ENCODE data around the gene SCFD2.

SCFD2 gene

GRCh38 chr4:52945326-52945898 is 420.4 kb downstream of the SCFD2 start:
- Histone ChIP-seq H3K4me1 (peaks cover 23% of the 10 kb centered on the region), H3K4me3 (ENCODE audit: low read depth, low read length) (no peak overlapping the region), H3K27me3 (no peaks in the 10 kb centered on the region), H3K9me3 (no peaks in the 10 kb centered on the region), H3K36me3 (no peaks in the 10 kb centered on the region)
- no peak for TF ChIP-seq CTCF (IDR thresholded peaks at IDR 0.05; ENCODE audit: low read depth, low read length)
- DNase-seq: no peak

- Histone ChIP-seq H3K9me3 (no peaks in the 10 kb centered on the region), H3K27me3 (no peaks in the 10 kb centered on the region), H3K4me1 (peaks cover 23% of the 10 kb centered on the region), H3K4me3 (ENCODE audit: low read depth, low read length) (no peak overlapping the region), H3K36me3 (no peaks in the 10 kb centered on the region)
- no peak for DNase-seq
- no peak for TF ChIP-seq CTCF (IDR thresholded peaks at IDR 0.05; ENCODE audit: low read depth, low read length)
Measured at GRCh38 chr4:52943677-52944076, 422.2 kb downstream of the SCFD2 start.

- H3K36me3 ChIP-seq: no peaks in the 10 kb centered on the region
- peaks cover 17% of the 10 kb centered on the region; the same call in 1 of the 2 replicates for H3K4me1 ChIP-seq
- no peak for TF ChIP-seq CTCF (IDR thresholded peaks at IDR 0.05; ENCODE audit: low read depth, low read length)
- no peak overlapping the region for H3K4me3 ChIP-seq (ENCODE audit: low read depth, low read length)
- DNase-seq: no peak
- no peaks in the 10 kb centered on the region for H3K9me3 ChIP-seq
- H3K27me3 ChIP-seq: no peaks in the 10 kb centered on the region
Measured at GRCh38 chr4:52942936-52943335, 422.9 kb downstream of the SCFD2 start.

- Histone ChIP-seq H3K9me3 (no peaks in the 10 kb centered on the region), H3K36me3 (no peaks in the 10 kb centered on the region), H3K27me3 (no peaks in the 10 kb centered on the region), H3K4me1 (peaks cover 7% of the 10 kb centered on the region; the same call in 1 of the 2 replicates), H3K4me3 (ENCODE audit: low read depth, low read length) (no peak overlapping the region)
- DNase-seq: no peak
- TF ChIP-seq CTCF (IDR thresholded peaks at IDR 0.05; ENCODE audit: low read depth, low read length): no peak
Measured at GRCh38 chr4:52941450-52941849, 424.4 kb downstream of the SCFD2 start.

- DNase-seq: no peak
- no peak for TF ChIP-seq CTCF (IDR thresholded peaks at IDR 0.05; ENCODE audit: low read depth, low read length)
- Histone ChIP-seq H3K4me1 (no peaks in the 10 kb centered on the region), H3K9me3 (no peaks in the 10 kb centered on the region), H3K36me3 (no peaks in the 10 kb centered on the region), H3K4me3 (ENCODE audit: low read depth, low read length) (no peak overlapping the region), H3K27me3 (no peaks in the 10 kb centered on the region)
Measured at GRCh38 chr4:52939739-52940138, 426.1 kb downstream of the SCFD2 start.

GRCh38 chr4:52939325-52939724 is 426.5 kb downstream of the SCFD2 start:
- no peaks in the 10 kb centered on the region for H3K9me3 ChIP-seq
- no peaks in the 10 kb centered on the region for H3K27me3 ChIP-seq
- no peaks in the 10 kb centered on the region for H3K4me1 ChIP-seq
- no peaks in the 10 kb centered on the region for H3K36me3 ChIP-seq
- H3K4me3 ChIP-seq (ENCODE audit: low read depth, low read length): no peak overlapping the region
- DNase-seq: no peak
- TF ChIP-seq CTCF (IDR thresholded peaks at IDR 0.05; ENCODE audit: low read depth, low read length): no peak
